LNCaP clone FGC (cell line): Measurements from ENCODE around the gene MUC5B.

ENCODE experiments used
- DNase-seq: peaks from one replicate; pipeline ENCODE4 v3.0.0-alpha.2; 2011; ENCODE audit warnings: low read depth
- H3K4me3 ChIP-seq: 2 replicates; pipeline ENCODE4 v1.5.1; 2011; ENCODE audit warnings: mild to moderate bottlenecking, low read depth, low read length, control low read depth
- CTCF ChIP-seq: IDR thresholded peaks from 2 replicates; pipeline ENCODE4 v1.5.1; 2012; ENCODE audit warnings: mild to moderate bottlenecking; ENCODE audit not compliant: control insufficient read depth, insufficient read depth; ENCODE audit errors: extremely low read depth

MUC5B gene

GRCh38 chr11:1230121-1230455 is 7.2 kb downstream of the MUC5B start:
- no peak for TF ChIP-seq CTCF
- no peak for DNase-seq
- no peak overlapping the region for H3K4me3 ChIP-seq

GRCh38 chr11:1230456-1231395 is 7.9 kb downstream of the MUC5B start:
- 0 out of 2 replicates have a peak, but pooled peaks have one; percentile 19 for TF ChIP-seq CTCF
- DNase-seq, result no peak

GRCh38 chr11:1231396-1232020 is 8.6 kb downstream of the MUC5B start:
- DNase-seq, result no peak
- H3K4me3 ChIP-seq, result no peak overlapping the region
- TF ChIP-seq CTCF, result no peak

More at GRCh38 chr11:1230456-1231395, 7.9 kb downstream of the MUC5B start:
- no peak overlapping the region for H3K4me3 ChIP-seq

- TF ChIP-seq CTCF, result no peak
- no peak overlapping the region for H3K4me3 ChIP-seq
- no peak for DNase-seq
These were observed 9.4 kb downstream of the MUC5B start for GRCh38 chr11:1232021-1232882.

GRCh38 chr11:1232883-1233321 is 10.0 kb downstream of the MUC5B start:
- no peak for TF ChIP-seq CTCF
- no peak overlapping the region for H3K4me3 ChIP-seq
- no peak for DNase-seq

GRCh38 chr11:1233351-1234053 is 10.6 kb downstream of the MUC5B start:
- TF ChIP-seq CTCF, result peak; percentile 39
- no peak overlapping the region for H3K4me3 ChIP-seq
- no peak for DNase-seq
